GM18526 (cell line): ENCODE results near the gene ROCK2.

Source experiments
- POLR2A ChIP-seq: IDR thresholded peaks from 3 replicates; pipeline ENCODE4 v1.6.1; 2011; ENCODE audit not compliant: insufficient read length; ENCODE audit errors: extremely low read depth

ROCK2 gene

DNA sequence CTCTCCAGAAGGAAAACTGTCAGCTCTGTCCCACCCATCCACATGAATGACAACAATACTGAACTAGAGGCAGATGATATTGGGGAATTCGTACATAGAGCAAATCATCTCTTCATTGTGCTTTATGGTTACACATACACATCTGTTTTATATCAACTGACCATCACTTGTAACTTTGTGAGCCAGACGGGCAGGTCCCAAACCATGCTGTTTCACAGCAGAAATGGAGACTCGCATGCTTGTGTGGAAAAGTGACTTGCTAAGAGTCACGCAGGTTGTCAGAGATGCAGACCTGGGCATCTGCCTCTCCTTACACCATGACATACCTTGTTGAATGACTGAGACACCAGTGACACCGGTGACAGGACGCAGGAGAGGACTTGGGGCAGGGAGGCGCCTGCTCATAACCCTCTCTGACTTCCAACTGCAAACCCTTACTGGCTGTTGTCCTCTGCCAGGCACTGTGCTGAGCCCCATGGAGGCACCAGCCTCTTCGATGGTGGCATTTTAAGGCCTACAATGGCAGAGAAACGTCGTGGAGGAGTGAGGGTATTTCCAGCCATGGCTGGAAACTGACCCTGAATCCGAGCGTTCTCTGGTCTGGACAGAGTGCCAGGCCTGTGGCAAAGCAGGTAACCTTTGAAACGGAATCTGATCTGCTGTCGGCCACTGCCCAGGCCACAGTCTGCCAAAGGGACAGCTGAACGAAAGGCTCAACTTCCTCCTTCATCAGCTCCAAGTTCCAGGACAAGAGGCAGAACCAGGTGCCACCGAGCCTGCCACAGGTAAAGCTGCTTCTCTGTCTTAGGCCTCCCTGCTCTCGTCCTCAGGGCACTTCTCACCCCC, 26.9 kb upstream of the ROCK2 start:
- no peak for TF ChIP-seq POLR2A

DNA sequence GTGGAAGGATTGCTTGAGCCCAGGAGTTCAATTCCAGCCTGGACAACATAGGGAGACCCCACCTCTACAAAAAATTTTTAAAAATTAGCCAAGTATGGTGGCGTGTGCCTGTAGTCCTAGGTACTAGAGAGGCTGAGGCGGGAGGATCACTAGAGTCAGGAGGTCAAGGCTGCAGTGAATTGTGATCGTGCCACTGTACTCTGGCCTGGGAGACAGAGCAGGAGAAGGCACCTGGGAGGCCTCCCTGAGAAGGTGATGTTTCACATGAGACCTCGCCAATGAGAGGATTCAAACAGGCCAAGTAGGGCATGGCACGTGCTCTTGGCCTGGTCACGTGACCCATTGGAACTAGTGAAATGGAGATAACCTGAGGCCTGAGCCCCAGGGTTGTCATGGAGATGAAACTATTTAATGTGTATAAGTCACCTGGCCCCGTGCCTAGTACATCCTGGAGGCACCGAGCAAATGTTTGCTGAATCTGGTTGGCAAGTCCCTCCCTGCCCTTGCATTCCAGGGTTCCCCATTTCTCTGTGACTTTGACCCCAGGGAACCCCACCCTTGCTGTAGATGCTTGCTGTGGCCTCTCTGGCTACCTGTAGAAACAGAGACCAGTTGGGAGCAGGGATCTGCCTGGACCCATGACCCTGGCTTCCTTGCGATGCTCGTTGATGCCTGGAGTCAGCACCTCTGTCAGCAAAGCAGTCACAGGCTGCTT, 26.1 kb upstream of the ROCK2 start:
- no peak for TF ChIP-seq POLR2A

DNA sequence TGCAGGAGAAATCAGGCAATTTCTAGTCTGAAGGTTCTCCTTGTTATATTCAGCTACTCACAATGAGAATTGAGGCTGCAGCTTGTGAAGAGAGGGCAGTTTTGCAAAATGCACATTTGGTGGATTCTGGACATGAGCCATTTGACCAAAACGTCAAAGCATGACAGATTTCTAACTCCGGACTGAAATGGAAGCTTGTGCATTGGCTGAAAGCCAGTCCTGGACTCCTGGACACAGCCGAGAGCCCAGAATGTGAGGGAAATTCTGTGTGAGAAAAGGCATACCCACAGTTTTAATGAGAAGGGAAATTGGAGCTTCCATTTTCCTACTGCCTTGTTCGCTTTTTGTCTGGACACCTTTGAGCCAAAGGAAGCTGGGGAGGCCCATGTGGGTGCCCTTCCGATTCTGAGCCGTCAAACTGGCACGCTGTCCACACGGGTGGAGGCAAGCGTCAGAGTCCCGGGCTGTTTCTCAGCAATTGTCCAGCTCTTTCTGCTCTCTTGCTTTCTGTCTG, 23.7 kb upstream of the ROCK2 start:
- no peak for TF ChIP-seq POLR2A

DNA sequence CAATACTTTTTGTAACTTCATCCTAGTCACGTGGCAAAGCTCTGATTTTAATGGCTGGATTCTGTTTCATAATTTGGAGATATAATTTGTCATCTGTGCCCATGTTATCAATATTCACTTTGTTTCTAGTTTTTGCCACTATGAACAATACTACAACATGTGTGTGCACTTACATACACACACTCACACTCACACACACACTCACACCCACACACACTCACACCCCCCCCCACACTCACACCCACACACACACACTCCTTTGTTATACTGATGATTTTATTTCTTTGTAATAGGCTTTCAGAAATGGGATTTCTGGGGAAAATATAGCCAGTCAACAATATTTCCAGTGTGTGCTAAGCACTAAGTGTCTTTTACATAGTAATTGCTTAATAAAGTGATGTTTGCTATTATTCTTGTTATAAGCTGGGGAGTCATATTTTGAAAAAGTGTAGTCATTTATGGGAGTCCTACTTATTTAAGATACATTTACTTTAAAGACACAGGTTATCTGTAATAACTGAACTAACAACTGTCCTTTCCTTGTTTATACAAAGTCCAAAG, 22.8 kb upstream of the ROCK2 start:
- TF ChIP-seq POLR2A, result no peak

DNA sequence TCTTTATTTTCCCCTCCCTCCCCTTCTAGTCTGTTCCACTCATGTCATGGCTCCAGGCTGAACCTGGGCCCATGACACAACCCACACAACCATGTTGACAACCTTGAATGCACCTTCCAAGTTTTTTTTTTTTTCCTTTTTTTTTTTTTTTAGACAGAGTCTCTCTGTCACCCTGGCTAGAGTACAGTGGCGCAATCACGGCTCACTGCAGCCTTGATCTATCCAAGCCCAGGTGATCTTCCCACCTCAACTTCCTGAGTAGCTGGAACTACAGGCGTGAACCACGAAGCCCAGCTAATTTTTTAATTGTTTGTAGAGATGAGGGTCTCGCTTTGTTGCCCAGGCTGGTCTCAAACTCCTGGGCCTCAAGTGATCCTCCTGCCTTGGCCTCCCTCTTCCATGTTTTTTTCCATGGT, 21.9 kb upstream of the ROCK2 start:
- TF ChIP-seq POLR2A, result no peak

DNA sequence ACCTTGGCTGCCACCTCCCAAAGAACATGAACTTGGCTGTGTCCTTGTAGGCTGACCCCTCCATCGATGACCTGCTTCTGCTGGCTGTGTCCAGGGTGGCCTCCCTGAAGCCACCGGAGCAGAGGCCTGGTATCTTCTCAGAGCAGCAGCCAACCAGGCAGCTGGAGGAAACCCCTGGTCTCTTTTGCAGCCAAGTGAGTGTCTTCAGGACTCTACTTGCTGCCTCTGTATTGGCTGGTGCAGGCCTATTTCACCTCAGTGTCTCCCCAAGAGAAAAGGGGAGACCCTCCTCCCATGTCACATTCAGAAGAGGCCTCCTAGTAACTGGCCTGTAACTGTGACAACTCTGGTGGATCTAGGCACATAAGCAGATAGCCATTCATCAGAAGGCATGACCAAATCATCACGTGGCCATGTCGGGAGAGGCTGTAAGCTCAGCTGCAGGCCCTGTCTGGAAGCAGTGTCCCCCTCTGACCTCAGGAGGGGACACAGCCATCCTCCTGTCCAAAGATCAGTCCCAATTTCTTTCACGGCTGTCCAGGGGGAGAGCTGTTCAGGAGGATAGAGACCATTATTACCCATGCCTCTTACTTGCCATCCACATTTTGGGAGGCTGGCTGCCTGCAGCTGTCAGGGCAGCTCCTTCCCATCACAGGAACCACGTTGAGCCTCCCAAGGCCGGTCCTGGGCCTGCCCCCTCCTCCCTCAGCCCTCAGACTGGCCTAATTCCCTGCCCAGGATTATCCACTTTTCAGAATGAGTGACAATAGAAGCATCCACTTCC, 20.9 kb upstream of the ROCK2 start:
- no peak for TF ChIP-seq POLR2A

DNA sequence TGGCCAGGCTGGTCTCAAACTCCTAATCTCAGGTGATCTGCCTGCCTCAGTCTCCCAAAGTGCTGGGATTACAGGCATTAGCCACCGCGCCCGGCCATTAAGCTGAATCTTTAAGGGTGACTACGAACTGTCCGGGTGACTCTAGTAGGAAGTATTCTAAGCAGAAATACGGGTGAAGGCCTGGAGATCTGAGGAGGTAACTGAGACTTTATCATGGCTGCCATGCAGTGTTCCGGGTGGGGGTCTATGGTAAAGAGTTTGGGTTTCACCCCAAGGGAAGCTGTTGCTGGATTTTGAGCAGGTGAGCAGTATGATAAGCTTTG, 20.1 kb upstream of the ROCK2 start:
- TF ChIP-seq POLR2A, result no peak

DNA sequence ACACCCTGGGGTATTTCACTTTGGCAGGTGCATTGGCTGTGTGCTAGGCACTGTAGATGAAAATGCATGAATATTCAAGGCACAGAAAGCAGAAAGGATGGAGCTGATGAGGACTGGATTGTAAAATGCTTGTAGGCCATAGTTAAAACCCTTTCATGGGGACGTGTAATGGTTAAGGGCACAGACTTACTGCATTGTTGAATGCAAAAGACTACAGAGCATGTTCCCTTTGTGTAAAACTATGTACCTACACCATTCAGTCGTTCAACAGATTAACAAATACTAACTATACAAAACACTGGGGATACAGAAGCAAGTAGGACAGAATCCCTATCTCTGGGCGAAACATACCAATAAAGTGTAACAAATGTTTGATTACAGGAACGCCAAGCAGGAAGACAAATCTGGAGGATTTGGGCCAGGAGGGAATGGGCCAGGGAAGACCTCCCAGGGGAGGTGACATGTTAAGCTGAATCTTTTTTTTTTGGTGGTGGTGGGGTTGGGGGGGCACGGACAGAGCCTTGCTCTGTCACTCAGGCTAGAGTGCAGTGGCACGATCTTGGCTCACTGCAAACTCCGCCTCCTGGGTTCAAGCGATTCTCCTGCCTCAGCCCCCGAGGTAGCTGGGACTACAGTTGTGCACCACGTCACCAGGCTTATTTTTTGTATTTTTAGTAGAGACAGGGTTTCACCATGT, 19.6 kb upstream of the ROCK2 start:
- TF ChIP-seq POLR2A, result no peak

DNA sequence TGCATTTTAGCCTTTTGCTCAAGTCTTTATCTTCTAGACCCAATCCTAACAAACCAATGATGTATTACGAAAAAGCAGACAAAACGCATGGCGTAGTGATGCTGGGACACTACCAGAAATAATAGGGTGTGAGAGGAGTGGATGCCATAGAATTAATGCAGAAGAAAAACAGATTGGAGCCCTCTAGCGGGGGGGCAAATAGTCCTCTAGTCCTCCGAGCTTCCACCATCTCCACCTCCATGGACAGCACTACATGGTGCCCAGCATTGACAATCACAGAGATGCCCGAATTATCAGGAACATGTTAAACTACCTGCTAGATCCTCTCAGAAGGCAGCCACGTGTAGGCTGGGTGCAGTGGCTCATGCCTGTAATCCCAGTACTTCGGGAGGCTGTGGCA, 15.4 kb upstream of the ROCK2 start:
- no peak for TF ChIP-seq POLR2A

DNA sequence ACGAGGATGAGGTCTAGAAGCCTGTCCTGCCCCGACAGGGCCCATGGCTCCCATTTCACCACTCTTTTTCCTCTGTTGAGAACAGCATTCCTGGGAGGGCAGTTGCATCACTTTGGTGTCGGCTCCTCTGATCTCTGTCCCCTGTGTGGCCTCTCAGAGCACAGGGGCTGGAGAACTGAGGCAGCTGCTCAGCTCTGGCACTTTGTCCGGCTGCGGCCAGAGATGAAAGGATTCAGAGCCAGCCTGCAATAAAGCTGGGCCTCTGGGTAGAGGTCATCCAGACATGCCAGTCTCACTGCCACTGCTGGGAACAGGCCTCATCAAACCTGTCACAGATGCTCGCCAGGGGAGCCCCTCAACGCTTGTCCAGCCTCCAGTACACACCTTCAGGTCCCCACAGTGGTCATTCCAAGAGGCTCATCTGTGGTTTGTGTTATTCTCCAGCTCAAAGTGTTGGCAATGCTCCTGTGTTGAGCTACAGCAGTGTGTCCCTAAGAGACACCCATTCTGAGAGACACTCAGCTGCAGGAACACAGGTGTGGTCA, 13.1 kb upstream of the ROCK2 start:
- no peak for TF ChIP-seq POLR2A

DNA sequence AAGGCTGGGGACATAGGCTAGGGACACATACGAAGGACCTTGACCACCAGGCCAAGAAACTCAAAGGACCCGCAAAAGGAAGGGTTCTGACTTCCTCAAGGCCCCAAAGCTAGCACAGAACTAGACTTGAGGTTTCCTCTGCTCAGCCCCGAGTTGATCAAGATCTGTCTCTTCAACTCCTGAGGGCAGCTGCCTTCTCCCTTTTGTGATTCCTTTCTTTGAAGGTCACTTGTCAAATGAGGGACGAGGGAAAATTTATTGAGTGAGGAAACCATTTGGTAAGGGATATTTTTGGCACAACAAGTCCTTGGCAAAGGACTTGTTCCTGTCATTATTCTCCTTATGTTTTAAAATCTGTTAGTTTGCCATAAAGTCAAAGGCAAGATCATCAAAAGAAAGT, 12.3 kb upstream of the ROCK2 start:
- no peak for TF ChIP-seq POLR2A

DNA sequence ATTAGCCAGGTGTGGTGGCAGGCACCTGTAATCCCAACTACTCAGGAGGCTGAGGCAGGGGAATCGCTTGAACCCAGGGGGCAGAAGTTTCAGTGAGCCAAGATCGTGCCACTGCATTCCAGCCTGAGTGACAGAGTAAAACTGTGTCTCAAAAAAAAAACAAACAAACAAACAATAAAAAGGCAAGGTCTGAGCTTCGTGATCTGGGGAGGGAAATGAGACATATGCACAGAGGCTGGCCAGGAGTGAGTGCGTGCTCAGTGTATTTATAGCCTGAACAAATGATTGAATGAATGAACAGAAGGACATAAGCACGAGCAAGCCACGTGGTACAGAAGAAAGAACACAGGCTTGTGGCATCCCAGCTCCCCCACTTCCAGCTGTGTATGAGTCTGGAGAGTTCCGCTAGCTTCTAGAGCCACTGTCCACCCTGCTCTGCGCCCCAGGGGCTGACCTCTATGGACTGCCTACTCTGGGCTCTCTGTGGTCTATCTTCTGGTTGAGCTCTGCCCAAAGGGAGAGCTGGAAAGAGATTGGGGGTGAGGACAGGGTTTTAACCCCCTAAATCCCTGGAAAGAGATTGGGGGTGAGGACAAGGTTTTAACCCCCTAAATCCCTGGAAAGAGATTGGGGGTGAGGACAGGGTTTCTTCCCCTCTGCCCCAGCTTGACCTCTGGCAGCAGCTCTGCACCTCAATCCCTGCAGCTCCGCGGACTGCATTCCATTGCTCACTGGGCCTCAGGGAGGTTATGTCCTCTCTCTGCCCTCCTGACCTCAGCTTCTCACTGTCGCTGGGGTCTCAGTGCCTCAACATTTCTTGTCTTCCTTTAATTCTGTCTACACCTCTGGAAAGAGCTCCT, 11.0 kb upstream of the ROCK2 start:
- no peak for TF ChIP-seq POLR2A

DNA sequence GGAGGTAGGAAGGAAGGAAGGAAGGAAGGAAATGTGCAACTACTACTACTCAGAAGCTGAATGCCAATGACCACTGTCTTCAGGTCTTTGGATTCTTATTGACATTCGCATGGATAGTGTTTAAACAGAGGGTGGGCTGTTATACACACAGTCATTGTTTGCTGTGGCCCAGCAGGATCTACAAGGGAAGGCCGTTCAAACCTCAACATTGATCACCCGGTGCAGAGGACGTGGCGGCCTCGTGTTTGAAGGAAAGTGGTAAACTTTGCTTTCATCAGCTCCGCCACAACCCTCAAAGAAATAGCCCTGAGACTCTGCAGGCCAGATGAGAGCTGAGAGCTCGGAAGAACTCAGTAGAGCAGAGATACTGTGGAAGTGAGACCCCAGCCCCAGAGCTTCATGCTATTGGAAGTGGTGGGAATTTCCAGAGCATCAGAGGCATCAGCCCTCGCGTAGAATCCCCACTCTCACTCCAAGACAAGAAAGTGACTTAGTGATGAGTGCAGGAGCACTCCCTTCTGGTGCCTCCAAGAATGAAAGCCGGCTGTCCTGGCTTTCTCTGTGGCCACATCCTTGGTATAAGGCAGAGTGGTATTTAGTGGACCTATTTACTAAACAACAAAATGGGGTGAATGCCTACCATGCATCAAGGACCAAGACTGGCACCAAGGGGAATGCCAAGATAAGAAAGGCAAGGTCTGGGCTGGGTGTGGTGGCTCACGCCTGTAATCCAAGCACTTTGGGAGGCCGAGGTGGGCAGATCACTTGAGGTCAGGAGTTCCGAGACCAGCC, 10.1 kb upstream of the ROCK2 start:
- TF ChIP-seq POLR2A, result no peak
